Hematopoietic multipotent progenitor cell treated with erythropoietin and hydrocortisone succinate and interleukin-3 and kit ligand, for 6 days (in vitro differentiated cells): ENCODE measurements around the gene POLR2I.
"Not testable (repeated sequence)": the region's sequence is repeated elsewhere in the genome, so short reads cannot be mapped to it uniquely, and the experiment has no call there.

Experiments
- DNase-seq: peaks from one replicate; pipeline ENCODE4 v3.0.0-alpha.2; 2015

POLR2I gene

DNA sequence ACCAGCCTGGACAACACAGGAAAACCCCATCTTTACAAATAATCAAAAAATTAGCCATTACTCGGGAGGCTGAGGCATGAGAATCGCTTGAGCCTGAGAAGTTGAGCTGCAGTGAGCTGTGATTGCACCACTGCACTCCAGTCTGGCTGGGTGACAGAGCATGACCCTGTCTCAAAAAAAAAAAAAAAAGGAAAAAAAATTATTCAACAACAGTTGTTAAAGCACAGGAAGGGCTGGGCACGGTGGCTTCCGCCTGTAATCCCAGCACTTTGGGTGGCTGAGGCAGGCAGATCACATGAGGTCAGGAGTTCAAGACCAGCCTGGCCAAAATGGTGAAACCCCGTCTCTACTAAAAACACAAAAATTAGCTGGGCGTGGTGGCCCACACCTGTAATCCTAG lies 16.5 kb upstream of the POLR2I start:
- DNase-seq: not testable (repeated sequence)

DNA sequence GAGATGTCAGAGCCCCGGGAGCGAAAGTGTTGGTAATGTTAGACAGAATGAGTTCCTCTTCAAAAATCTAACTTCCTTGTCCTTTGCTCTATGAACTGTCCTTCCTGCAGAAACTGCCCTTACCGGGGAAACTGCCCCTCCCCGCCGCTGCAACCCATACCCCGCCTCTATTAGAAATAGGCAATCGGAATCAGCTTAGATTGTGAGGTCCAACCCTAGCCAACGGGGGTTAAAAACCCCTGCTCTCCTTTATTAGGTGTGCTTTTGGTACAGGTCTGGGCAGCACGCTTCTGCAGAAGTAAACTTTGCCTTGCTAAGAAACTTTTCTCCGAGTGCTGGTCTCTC lies 13.7 kb upstream of the POLR2I start:
- DNase-seq: no peak

DNA sequence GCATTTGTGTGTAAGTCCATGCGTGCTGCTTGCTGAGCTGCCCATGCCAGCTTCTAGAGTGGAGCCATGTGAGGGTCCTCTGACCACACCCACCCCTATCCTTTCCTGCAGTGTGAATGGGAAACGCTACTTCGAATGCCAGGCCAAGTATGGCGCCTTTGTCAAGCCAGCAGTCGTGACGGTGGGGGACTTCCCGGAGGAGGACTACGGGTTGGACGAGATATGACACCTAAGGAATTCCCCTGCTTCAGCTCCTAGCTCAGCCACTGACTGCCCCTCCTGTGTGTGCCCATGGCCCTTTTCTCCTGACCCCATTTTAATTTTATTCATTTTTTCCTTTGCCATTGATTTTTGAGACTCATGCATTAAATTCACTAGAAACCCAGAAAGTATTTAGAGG lies 10.9 kb upstream of the POLR2I start:
- no peak for DNase-seq

DNA sequence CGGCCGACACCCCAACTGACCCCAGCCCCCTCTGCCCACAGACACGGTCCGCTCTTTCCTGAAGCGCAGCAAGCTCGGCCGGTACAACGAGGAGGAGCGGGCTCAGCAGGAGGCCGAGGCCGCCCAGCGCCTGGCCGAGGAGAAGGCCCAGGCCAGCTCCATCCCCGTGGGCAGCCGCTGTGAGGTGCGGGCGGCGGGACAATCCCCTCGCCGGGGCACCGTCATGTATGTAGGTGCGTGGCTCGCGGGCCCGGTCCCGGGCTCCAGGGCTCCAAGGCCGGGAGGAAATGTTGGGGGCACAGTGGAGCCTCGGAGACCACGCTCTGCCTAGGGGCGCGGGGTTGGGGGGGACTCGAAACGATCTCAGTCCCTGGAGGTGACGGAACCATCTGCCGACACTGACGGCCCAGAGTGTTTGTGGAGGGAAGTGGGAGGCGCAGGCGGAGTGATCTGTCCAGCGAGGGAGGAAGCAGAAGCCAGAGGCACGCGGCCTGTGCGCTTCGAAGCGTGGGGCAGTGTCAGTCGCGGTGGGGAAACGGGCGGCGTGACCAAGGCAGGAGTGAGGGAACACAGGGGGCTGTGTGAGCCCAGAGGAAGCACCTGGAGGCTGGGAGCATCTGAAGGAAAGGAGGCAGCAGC lies 6.9 kb upstream of the POLR2I start:
- no peak for DNase-seq

DNA sequence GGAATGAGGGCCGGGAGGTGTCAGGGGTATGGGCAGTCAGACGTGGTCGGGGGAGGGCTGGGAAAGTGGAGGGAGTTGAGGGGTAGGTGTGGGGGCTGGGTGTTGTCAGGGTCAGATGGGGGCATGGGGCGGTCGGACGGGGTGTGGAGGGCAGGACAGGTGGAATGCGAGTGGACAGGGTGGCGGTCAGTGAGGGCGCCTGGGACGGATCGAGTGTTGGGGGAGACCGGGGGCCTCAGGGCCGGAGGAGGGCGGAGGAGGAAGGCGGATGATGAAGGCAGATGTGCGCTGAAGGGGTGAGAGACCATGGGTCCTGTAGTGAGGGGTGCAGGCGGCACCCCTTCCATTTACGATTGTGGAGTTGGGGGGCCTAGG lies 6.3 kb upstream of the POLR2I start:
- no peak for DNase-seq

GRCh38 chr19:36120092-36120983 lies 5.7 kb upstream of the POLR2I start:
- DNase-seq: no peak

DNA sequence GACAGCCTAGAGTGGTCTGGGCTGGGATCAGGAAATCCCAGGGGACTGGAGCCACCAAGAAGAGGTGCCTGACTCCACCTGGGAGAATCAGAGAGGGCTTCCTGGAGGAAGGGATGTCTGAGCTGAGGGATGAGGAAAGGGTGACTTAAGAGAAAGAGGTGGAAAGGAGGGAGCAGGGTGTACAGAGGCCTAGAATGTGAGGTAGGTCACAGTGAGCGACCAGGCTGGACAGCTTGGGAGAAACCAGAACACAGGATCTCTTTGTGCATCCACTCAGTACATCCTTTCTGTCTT lies 1.6 kb upstream of the POLR2I start:
- DNase-seq: no peak

- peak; percentile 83 for DNase-seq
Measured at GRCh38 chr19:36115453-36116343, 1.0 kb upstream of the POLR2I start, which contains the start of gene TBCB. TSS of gene TBCB (plus strand) at chr19:36115468. CDS start at chr19:36115561, 93 bp downstream.

DNA sequence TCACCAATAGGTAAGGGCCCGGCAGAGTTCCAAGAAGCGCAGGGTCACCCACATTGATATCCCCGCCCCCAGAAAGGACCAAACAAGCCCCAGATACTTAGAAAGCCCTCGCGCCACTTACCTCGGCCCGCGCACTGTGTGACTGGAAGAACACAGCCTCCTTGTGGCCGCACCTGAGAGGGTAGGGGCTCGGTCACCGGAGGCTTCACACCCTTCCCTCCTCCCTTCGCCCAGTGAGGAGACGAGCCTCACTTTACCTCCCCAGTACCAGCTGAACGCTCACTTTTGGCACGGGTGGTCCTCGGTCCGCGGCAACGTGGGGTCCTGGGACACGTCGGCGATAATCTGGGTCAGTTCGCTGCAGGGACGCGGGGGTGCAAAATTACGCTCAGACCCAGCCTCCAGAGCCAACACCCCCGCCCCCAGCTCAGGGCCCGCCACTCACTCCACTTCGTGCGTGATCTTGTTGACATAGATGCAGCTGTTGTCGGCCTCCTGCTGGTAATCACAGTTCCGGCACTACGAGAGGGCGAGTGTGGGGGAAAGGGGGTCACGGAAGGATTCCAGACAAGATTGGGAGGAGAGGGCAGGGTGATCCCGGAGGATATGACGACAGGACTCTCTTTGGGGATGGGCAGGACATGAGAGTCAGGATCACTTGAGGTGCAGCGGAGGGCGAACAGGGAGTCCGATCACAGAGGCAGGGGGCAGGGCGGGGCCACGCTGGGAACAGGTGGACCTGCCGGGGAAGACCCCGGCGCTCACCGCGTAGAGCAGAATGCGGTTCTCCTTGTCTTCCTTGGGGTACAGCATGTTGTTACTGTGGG lies 568 bp downstream of the POLR2I start:
- DNase-seq: peak; percentile 42

DNA sequence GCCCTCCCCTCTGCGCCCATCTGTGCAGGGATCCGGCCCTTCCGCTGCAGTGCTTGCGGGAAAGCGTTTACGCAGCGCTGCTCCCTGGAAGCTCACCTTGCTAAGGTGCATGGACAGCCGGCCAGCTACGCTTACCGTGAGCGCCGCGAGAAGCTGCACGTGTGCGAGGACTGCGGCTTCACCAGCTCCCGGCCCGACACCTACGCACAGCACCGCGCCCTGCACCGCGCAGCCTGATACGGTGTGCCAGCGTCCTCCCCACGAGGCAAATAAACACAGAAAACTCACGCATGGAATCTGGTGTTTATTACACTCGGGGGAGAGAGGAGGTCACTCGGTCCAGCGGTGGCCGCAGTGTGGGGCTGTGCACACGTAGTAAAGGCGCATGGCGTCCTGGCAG lies 1.2 kb downstream of the POLR2I start:
- DNase-seq: no peak

GRCh38 chr19:36112678-36113077 lies 2.0 kb downstream of the POLR2I start:
- no peak for DNase-seq

DNA sequence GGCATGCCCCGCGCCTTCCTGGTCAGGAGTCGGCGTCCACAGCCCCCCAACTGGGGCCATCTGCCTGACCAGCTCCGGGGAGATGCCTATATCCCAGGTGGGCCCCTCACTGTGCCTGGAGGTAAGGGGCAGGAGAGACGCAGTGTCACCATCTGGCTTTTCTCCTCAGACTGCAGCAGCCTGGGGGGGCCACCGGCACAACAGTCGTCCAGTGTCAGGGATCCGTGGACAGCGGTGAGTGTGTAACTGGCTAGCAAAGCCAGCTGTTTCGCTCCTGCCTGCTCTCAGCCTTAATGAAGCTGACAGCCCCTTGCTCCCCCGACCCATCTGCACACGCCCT lies 3.5 kb downstream of the POLR2I start:
- no peak for DNase-seq

DNA sequence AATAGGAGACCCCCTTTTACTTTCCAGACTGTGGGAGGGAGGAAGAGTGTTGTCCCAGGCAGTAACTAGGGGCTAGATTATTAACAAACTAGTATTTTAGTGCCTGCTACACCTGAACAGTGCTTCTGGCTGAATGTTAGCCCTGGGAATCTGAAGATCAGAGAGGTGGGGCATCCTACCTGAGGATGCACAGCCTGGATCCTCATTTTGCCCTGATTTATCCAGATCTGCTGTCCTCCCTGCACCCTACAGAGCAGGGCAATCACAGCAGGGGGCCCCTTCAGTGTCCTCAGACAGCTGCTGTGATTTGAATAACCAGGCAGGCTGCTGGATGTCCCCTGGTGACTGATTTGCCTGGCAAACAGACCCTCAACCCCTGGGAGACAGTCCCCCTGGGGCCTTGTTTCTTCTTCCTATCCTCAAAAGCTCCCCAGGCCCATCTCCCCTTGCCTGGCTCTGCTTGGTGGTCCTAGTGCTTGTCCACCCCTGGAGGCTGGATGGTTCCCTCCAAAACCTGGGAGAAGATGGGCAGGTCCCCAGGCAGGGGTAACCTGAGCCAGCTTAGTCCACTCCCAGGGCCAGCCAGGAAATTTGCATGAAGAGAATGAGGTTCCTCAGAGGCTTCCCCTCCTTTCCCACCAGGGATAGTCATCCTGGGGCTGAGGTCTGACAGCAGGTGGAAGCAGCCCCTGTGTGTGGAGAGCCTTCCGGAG lies 4.0 kb downstream of the POLR2I start, which contains the start of gene OVOL3:
Gene OVOL3 (plus strand): TSS at position 657 of the 713 bp plus-strand sequence. CDS start 60 bp downstream, outside the sequence.
- no peak for DNase-seq

DNA sequence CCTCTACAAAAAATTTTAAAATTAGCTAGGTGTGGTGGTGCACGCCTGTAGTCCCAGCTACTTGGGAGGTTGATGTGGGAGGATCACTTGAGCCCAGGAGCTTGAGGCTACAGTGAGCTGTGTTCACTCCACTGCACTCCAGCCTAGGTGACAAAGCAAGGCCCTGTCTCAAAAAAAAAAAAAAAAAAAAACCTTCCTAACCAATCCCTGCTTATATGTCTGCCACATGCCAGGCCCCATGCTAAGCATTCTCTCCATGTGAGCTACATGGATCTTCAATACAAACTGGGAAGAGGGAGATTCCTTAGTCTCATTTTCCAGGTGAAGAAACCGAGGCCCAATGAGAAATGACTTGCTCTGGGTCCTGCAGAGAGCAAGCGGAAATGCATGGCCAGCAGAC lies 6.0 kb downstream of the POLR2I start:
- DNase-seq: no peak

DNA sequence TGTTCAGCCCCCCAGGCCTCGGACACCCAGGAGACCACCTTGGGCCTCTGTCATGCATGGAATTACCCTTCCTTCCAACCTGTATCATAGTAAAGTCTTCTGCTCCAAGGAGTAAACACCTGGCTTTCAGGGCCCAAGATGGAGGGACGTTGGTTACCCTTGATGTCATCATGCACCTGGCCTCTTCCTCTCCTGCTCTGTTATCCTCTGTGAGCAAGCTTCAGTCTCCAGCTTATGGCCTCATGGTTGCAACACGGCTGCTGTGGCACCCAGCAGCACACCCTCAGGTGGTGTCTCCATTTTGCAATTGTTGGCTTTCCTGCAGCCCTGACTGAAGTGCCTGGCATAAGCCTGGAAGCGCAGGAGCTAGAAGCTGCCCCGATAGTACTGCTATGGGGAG lies 7.7 kb downstream of the POLR2I start:
- DNase-seq: no peak

DNA sequence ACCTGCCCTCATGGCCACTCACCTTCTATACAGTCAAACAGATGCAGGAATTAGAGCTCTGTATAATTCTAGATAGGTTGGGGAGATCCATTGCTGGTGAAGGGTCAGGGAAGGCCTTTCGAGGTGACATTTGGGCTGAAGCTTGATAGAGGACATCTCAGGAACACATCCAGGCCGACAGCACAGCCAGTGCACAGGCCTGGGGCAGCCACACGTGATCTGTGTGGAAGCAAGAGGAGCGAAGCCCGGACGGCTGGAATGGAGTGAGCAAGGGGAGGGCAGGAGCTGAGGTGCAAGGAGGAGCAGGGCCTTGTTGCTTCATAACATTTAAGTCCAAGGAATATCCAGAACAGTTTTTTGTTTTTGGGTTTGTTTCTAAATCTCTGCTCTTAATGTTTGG lies 8.2 kb downstream of the POLR2I start:
- DNase-seq: no peak

DNA sequence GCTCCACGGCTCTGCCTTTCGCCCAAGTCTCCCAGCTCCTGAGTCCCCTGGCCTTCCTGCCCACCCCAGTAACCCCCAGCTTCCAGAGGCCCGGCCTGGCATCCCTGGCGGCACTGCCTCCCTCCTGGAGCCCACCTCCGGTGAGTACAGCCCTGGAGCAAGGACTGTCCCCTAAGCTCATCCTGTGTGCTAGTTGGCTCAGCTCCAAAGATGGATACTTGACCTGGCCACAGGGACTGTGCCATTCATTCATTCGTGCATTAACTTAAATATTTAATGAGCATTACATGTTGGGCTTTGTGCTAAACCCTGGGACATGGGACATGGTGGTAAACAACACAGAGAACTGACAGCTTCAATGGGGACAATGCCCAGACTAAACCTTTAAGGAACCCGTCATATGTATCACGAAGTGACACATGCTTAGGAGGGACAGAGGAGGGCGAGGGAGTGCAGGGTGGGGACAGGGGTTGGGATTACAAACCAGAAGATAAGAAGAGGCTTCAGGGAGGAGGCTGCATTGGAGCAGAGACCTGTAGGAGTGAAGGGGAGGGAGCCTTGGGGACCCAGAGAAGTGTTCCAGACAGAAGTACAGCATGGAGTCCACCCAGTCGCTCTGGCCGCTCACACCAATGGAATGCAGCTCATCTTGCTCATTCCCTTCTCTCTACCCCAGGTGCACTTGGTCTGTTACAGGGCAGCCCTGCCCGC lies 10.7 kb downstream of the POLR2I start:
- DNase-seq: peak; percentile 91

DNA sequence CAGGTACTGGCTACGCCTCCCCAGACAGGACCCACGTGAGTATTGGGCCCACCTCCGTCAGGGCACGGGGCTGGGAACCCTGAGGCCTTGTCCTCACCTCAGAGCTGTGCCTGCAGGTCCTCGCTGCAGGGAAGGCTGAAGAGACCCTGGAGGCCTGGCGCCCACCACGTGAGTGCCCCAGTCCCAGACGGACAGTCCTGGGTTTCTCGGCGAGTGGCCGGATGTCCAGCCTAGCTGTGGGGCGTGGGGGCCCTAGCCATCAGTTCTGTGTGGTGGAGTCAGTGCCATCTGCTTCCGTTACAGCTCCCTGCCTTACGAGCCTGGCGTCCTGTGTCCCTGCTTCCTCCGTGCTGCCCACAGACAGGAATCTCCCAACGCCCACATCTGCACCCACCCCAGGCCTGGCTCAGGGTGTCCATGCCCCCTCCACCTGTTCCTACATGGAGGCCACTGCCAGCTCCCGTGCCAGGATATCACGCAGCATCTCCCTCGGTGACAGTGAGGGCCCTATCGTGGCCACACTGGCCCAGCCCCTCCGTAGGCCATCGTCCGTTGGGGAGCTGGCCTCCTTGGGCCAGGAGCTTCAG lies 11.5 kb downstream of the POLR2I start:
- DNase-seq: no peak

- DNase-seq: no peak
Measured at GRCh38 chr19:36101550-36102327, 12.9 kb downstream of the POLR2I start.

GRCh38 chr19:36100476-36100875 lies 14.2 kb downstream of the POLR2I start:
- DNase-seq: peak; percentile 79
